ENCODE results near the gene ACCS.

ACCS gene

GRCh38 chr11:44065841-44066731 is at the start of gene ACCS:
ACCS (plus strand) TSS chr11:44066270; CDS start chr11:44067628, 1,358 bp downstream.
- peak; percentile 88 for DNase-seq

GRCh38 chr11:44016546-44017442 is 49.3 kb upstream of the ACCS start:
- no peak for DNase-seq

GRCh38 chr11:44017443-44018126 is 48.5 kb upstream of the ACCS start:
- no peak for DNase-seq

- DNase-seq: no peak
Observed at GRCh38 chr11:44018127-44018521, 47.9 kb upstream of the ACCS start.

- no peak for DNase-seq
Observed at GRCh38 chr11:44018829-44019228, 47.2 kb upstream of the ACCS start.

GRCh38 chr11:44024977-44025376 is 41.1 kb upstream of the ACCS start:
- DNase-seq: no peak

GRCh38 chr11:44025727-44026126 is 40.3 kb upstream of the ACCS start:
- DNase-seq: no peak

GRCh38 chr11:44028401-44028800 is 37.7 kb upstream of the ACCS start:
- no peak for DNase-seq

GRCh38 chr11:44028816-44029506 is 37.1 kb upstream of the ACCS start:
- no peak for DNase-seq

- no peak for DNase-seq
Observed at GRCh38 chr11:44029507-44029845, 36.6 kb upstream of the ACCS start.

GRCh38 chr11:44029977-44030911 is 35.8 kb upstream of the ACCS start:
- no peak for DNase-seq

GRCh38 chr11:44030996-44031395 is 35.1 kb upstream of the ACCS start:
- DNase-seq: no peak

- DNase-seq: no peak
Observed at GRCh38 chr11:44031549-44031948, 34.5 kb upstream of the ACCS start.

- DNase-seq: no peak
Observed at GRCh38 chr11:44032299-44033085, 33.6 kb upstream of the ACCS start.

GRCh38 chr11:44033411-44033850 is 32.6 kb upstream of the ACCS start:
- DNase-seq: no peak

- no peak for DNase-seq
Observed at GRCh38 chr11:44033856-44034255, 32.2 kb upstream of the ACCS start.

GRCh38 chr11:44034639-44035038 is 31.4 kb upstream of the ACCS start:
- DNase-seq: no peak

GRCh38 chr11:44036811-44037657 is 29.0 kb upstream of the ACCS start:
- DNase-seq: peak; percentile 61

GRCh38 chr11:44037658-44037998 is 28.4 kb upstream of the ACCS start:
- DNase-seq: no peak

- DNase-seq: no peak
Observed at GRCh38 chr11:44043157-44043556, 22.9 kb upstream of the ACCS start.
